Measurements from ENCODE around the gene ZCCHC14.
"Not testable (repeated sequence)": the region's sequence is repeated elsewhere in the genome, so short reads cannot be mapped to it uniquely, and the experiment has no call there.

ZCCHC14 gene

DNA sequence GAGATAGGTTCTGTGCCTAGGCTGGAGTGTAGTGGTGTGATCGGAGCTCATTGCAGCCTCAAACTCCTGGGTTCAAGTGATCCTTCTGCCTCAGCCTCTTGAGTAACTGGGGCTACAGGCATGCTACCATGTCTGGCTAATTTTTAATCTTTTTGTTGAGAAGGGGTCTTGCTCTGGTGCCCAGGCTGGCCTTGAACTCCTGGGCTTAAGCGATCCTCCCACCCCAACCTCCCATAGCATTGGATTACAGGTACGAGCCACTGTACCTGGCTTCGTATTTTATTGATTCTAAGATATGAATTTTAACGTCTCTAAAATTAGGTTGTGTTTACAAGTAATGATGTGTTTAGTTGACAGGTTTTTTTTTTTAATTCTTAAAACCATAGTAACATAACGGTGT, 30.8 kb upstream of the ZCCHC14 start:
- not testable (repeated sequence) for DNase-seq

DNA sequence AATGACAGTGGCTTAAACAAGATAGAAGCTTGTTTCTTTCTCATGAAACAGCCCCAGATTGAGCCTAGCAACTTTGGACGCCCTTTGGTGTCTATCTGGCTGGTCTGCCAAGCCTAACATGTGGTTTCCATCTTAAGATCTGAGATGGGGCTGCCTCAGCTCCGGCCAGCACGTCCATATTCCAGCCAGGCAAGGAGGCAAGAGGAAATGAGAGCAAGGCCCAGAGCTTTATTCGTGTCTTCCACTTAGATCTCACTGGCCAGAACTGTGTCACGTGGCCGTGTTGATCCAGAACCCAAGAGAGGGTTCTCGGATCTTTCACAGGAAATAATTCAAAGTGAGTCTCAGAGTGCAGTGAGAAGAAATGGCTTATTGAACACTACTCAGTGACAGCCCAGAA, 28.9 kb upstream of the ZCCHC14 start:
- not testable (repeated sequence) for DNase-seq

DNA sequence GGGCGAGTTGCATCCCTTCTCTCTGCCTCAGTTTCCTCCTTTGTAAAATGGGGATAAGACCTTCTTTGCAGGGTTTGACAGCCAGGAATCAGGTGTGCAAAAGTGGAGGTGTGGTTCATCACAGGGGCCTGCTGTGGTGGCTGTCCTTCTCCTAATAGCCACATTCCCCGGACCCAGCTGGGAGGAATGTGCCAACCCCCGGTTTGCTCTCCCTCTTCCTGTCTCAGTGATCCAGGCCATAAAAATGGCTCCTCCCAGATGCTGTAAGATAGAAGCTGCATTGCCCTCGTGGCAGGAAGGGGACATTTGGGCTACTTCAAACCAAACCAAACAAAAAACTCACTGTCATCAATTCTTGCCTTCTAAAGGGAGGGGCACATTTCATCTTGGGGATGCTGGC, 26.3 kb upstream of the ZCCHC14 start:
- DNase-seq, result not testable (repeated sequence)

DNA sequence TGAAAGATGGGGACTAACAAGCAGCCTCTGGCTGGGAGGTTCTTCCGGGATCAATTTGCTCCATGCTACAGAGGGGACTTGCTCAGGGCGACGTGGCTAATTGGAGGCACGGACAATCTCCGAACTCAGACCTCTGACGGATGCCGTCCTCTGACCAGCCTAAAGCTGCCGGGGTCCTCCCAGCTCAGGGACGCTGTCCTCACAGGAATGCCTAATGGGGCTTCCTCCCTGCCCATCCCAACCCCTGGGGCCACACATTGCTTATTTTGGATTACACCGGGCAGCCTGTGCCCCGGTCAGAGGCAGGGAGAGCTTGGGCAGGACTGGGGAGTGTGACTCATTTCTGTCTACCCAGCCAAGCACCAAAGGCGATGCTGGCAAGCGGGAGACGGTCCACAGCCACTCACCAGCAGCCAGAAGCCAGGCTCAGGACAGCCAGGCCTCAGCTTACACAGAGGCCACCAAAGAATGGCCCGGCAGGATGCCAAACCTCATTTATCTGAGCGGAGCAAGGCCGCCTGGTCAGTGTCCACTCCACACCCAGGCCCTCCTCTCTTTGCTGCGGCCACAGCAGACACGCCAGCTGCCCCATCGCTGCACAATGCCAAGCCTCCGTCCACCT, 25.7 kb upstream of the ZCCHC14 start:
- not testable (repeated sequence) for DNase-seq

DNA sequence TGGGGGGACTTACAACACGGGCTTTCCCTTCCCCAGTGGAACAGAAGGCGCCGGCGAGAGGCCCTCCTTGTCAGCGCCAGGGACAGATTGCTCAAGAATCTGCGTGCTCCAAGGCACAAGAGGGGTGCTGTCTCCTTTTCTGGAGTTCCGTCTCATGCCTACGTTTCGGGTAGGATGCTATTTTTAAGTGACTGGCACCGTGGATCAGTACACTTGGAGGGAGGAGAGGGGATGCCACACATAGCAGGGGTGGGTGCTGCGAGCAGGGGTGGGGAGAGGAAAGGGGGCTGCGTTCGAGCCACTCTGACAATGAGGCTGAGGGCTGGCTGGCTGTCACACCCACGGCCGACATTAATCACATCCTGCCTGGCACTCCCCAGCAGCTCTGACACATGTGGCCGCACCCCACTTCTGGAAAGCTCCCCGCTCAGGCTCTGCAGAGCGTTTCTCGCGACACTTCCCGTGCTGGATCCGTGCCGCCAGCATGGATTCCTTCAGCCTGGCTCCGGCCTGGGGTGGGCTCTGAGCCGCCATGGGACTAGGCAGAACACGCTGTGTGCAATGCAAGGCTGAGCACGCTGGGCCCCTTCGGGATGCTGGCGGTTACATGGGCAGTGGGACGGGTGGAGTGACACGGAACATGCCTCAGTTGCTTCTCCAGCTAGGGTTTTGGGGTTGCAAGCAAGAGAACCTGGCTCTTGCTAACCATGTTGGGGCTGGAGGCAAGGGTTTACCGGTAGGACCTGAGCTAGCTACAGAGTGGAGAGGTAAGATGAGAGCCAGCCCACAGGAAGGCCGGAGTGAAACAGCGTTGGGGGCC, 25.0 kb upstream of the ZCCHC14 start:
- not testable (repeated sequence) for DNase-seq

DNA sequence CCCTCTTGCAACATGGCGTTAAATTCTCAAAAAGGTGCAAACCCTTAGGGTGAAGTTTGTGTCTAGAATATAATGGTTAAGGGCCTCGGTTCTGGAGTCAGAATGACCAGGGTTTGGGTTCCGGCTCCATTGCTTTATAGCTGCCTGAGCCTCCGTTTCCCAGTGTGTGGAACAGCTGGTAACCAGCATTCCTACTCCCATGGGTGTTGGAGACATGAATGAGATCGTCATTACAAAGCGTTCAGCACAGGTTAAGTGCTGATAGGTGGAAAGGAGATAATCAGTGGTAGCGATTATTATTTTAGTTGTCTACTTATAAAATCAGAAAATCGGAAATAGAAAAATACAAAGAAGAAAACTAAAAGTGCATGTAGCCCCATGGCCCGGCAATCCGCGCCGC, 23.5 kb upstream of the ZCCHC14 start:
- no peak for DNase-seq

DNA sequence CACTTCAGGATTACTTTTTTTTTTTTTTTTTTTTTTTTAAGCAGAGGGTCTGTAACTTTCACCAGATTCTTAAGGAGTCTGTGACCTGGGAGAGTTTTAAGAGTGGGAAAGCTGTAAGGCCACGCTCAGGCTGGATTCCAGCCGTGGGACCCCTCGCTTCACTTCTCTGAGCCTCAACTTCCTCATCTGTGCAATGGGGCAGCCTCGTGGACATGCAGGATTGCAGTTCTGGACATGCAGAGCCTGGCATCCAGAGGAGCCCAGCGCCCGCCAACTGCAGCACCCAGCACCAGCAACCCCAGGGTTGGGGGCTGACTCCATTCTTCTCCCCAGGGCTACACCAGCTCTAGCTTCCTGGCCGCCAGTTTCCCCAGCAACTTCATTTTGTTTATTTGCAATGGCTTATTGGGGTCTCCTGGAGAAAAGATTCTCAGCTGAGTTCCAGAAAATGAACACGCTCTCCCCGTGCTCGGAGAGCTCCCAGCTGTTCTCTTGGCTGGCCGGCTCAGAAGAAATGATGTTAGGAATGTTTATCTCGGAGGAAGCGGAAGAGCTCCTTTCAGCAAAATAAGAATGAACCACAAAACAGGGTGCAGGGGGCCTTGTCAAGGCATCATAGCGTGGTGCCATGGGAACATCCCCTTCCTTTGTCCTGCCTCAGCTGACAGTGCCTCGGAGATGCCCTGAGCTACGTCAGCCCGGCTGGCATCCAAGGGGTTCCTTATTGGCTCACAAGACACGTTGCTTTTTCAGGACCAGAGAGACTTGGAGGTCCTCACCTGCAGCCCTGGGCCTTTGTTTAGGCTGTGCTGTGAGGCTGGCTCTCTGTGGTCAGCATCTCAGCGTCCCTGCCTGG, 22.9 kb upstream of the ZCCHC14 start:
- no peak for DNase-seq

DNA sequence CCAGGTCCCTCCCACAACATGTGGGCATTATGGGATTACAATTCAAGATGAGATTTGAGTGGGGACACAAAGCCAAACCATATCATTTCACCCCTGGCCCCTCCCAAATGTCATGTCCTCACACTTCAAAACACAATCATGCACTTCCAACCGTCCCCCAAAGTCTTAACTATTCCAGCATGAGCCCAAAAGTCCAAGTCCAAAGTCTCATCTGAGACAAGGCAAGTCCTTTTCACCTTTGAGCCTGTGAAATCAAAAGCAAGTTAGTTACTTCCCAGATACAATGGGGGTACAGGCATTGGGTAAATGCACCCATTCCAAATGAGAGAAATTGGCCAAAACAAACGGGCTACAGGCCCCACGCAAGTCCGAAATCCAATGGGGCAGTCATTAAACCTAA, 17.0 kb upstream of the ZCCHC14 start:
- not testable (repeated sequence) for DNase-seq

DNA sequence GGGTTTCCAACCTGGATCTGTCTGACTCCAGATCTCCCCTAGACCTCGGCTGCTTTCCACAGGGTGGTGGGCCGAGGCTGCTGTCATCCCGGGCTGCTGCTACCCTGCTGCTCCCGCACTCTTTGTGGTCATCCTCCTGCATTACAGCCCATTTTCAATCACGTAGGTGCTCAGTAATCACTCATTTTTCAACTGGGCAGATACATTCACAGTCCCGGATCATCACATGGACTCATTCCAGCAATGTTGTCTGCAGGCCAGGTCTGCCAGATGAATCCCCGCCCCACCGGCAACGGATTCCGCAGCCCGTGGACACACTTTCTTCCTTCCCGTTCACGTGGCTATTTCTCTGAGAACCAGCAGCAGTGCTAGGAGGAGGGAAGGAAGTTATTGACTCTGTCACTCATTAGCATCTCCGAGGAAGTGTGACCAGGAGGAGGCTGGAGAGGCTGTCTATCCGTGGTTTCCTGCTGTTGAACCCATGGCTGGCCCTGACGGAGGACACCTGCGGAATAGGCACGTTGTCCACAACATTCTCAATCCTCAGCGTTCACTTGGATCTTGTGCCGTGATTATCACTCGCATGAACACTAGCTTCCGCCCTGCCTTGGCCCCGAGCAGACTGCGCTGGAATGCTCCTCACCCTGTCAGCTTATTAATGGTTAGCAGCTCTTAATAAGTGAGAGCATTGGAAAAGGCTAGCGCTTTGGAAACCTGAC, 14.7 kb upstream of the ZCCHC14 start:
- no peak for DNase-seq

DNA sequence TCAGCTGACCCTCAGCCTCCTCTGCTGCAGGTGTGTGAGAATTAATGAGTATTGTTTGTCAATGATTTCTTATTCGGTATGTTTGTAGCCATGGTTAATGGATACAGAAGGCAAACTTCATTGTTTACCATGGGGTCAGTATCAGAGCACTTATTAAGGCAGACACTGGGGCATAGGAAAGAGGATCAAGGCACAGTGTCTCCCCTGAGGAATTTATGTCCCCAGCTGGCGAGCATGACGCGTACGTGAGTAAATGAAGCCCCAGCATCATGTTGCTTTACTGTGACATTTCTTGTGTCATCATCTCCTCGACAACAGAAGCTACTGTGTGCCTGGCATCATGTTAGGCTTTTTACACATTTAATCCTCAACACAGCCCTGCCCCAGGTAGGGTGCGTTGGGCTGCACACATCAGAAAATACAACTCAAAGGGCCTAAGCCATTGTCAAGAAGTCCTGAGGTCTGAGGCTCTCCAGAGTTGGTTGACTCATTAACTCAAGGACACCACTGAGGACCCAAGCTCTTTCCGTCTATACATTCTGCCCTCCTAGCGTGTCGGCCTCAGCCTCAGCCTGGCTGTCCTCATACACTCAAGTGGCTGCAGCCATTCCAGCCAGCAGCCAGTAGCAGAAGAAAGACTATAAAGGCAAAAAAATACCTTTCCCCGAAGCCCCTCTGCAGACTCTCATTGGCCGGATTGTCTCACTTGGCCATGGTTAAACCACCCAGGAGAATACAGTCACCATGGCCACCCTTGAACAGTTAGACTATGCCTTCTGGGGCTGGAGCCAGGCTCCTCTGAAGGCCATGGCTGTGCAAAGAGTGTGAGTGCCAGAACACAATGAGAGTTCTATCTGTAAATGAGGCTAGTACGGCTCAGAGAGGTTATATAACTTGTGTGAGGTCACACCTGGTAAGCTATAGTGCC, 13.9 kb upstream of the ZCCHC14 start:
- DNase-seq, result no peak

DNA sequence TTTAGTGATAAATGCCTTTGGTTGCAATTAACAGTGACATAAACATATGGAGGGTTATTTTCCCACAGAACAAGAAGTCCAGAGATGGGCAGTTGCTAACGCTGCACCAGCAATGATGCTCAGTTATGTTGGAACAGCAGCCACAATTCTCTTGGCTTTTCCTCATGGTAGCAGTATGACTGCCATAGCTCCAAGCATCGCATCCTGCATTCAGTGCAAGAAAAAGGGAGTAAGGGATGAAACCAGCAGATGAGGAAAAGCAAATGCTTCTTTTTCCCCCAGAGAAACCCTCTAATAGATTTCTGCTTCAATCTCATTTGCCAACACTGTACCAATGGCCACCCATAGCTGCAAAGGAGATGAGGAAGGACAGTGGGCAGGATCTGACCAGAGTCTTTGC, 13.0 kb upstream of the ZCCHC14 start:
- DNase-seq, result no peak

DNA sequence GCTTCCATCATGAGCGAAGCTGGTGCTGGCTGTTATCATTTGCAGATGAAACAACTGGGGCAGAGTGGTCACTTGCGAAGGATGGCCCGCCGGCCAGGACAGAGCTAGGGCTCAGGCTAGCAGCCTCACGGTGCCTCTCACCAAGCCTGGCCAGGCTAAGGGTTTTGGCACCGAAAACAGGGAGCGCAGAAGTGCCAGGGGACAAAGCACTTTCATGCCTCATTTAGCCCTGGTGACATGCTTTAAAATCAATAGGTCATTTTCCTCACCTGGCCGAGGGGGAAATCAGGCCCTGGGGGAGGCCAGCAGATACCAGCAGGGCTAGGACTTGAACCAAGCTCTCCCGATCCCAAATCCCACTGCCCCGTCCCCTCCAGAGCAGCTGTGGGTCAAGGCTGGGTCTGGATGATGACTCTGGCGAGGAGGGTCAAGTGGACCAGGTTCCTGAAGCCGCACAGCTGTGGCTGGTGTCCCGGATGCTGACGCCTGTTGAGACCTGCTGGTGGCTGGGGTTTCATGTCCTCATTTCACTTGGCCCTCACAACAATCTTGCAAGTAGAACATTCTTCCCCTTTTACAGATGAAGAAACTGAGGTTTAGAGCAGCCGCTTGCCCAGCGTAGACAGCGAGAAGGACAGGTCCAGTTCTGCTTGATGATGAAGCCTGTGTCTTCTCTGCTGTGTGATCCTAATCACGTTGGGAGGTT, 10.6 kb upstream of the ZCCHC14 start:
- not testable (repeated sequence) for DNase-seq

DNA sequence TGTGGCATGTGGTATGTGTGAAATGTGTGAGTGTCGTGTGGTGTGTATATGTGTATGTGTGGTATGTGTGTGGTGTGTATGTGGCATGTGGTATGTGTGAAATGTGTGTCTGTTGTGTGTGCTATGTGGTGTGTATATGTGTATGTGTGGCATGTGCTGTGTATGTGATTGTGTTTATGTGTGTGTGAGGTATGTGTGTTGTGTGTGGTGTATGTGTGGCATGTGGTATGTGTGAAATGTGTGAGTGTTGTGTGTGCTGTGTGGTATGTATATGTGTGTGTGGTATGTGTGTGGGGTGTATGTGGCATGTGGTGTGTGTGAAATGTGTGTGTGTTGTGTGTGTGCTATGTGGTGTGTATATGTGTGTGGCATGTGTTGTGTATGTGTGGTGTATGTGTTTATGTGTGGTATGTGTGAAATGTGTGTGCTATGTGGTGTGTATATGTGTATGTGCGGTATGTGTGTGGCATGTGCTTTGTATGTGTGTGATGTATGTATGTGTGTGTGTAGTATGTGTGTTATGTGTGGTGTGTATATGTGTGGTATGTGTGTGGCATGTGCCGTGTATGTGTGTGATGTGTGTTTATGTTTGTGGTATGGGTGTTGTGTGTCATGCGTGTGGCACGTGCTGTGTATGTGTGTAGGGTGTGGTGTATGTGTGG, 9.6 kb upstream of the ZCCHC14 start:
- DNase-seq, result no peak

DNA sequence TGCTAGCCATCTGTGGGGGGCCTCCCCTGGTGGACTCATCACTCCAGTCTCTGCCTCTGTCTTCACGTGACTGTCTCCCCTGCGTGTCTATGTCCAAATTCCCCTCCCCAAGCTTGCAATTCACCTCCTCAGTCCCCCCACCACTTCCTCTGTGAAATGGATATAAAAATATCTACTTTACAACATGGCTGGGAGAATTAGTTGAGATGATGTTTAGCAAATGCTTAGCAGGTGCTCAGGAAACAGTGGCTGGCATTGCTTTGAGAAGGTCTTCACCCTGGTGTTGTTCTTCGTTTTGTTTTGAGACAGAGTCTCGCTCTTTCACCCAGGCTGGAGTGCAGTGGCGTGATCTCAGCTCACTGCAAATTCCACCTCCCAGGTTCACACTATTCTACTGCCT, 8.3 kb upstream of the ZCCHC14 start:
- no peak for DNase-seq

DNA sequence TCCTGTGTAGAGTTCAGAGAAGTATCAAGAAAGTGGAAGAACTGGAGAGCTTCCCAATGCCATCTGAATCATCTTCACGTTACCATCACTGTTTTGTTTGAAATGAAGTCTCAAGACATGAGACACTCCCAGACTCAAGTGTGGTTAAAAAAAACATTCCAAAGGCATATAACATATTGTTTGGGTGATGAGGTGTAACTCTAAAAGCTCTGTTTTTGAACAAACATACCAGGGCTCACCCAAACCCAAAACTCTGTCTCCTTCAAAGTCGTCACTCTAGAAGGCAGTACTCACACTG, 6.3 kb upstream of the ZCCHC14 start:
- no peak for DNase-seq

DNA sequence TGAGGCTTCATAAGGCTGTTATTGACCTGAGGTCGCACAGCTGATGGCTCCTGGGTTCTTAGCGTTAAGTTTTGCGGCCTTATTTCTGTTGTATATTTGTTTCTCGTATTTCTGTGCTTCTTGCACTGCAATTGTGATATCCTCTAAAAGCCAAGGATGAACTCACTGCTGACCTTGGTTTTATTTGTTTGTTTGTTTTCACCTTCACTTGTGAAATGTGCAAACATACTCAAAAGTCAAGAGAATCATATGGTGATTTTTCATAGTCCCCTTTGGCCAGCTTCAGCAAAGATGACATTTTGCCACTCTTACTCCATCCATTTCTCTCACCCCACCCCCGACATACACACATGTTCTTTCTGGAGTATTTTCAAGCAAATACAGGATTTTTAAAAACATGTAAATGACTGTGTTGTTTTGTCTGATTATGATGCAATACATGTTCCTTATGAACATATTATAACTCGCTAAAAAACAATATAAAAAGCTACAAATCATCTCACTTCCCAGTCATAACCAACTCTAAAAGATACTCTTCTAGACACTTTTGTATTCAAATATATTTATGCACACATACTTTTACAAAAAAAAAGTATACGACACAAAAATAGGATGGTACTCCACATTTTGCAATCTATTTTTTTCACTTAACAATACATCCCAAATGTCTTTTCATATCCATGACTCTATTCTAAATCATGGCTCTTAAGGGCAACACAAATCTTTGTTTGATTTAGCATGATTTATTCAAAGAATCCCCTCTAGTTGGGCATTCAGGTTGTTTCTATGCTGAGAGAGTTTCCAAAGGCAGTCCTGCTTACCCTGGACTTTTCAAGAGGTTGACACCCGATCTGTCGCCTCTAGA, 5.7 kb upstream of the ZCCHC14 start:
- no peak for DNase-seq

DNA sequence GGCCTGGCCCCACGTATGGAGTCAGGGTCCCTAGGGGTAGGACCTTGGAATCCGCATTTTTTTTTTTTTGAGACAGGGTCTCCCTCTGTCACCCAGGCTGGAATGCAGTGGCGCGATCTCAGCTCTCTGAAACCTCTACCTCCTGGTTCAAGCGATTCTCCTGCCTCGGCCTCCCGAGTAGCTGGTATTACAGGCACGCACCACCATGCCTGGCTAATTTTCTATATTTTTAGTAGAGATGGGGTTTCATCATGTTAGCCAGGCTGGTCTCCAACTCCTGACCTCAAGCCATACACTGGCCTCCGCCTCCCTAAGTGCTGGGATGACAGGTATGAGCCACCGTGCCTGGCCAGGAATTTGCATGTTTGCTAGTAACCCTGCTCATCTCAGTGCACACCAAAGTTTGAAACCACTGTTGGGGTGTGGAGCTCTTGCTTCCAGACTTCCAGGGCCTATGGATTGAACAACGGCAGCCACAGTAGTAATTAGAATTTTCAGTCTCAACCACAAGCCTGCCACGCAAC, 5.0 kb upstream of the ZCCHC14 start:
- not testable (repeated sequence) for DNase-seq

DNA sequence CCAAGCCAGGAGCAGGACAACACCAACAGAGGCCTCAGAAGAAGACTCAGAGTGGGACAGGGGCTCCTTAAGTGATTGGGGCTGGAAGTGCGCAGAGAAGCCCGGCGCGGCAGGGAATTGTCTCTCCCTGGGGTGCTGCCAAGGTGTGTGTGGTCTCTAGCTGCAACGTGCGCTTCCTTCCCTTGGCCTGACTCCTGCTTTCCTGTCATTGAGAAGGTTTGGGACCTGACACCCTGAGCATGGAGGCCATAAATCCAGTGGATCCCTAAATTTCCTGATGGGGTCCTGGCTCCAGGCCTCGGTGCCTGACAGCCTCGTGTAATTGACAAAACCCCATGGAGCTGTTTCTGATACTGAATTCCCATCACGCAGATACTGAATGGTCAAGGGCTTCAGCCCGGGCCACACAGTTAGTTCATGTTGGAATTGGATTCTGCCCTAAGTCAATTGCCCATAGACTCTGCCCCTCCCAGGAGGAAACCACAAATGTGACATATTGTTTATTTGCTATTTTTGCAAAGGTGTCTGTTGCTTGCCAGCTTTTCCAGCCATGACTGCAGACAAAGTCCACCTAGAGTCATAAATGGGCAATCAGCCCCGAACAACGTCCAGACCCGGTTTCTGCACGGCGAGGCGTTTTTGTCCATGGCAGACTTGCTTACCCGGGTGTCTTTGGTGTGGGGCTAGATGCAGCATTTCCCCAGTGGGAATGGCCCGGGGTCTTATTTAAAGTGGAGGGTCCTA, 4.4 kb upstream of the ZCCHC14 start:
- DNase-seq, result not testable (repeated sequence)

DNA sequence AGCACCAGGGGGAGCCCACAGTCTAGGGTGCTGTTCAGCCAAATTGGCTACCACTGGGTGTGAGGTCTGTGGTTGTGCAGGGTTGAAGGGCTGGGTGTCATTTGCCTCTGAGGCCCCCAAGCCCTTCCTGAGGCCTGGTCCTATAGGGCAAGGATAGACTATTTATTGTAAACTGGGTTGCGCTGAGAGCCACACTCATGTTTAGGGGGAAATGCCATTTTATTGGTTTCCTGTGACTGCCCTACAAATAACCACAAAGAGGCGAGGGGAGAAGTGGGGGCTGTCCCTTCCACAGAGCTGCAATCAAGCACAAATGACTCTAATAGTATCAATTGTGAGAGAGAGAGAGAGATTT, 3.6 kb upstream of the ZCCHC14 start:
- no peak for DNase-seq
